ENCODE data around the gene DEFB126.

DNA sequence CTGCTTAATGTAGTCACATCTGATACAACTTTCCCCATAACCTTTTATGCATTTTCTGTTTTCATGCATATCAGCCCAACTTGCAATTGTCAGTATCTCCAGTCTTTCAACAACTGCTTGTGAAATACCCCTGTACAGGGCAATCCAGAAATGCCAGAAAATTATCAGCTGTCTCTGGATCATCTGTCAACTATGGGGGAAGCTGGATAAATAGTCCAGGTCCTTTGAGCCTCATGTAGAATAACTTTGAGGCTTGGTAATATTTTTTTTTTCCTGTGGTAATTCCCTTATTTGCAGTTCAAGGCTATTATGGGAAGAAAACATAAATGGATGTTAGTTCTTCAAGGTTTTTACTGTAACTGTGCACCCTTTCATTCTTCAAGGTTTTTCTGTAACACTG, 48.7 kb upstream of the DEFB126 start:
- TF ChIP-seq, protein P1, sequence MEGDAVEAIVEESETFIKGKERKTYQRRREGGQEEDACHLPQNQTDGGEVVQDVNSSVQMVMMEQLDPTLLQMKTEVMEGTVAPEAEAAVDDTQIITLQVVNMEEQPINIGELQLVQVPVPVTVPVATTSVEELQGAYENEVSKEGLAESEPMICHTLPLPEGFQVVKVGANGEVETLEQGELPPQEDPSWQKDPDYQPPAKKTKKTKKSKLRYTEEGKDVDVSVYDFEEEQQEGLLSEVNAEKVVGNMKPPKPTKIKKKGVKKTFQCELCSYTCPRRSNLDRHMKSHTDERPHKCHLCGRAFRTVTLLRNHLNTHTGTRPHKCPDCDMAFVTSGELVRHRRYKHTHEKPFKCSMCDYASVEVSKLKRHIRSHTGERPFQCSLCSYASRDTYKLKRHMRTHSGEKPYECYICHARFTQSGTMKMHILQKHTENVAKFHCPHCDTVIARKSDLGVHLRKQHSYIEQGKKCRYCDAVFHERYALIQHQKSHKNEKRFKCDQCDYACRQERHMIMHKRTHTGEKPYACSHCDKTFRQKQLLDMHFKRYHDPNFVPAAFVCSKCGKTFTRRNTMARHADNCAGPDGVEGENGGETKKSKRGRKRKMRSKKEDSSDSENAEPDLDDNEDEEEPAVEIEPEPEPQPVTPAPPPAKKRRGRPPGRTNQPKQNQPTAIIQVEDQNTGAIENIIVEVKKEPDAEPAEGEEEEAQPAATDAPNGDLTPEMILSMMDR (IDR thresholded peaks at IDR 0.05), result no peak
- TF ChIP-seq POLR2AphosphoS5 (IDR thresholded peaks at IDR 0.05; ENCODE audit: low read depth, low read length), result no peak

Measured in Panc1 (cell line).